GM19452 (cell line): Measurements from ENCODE around the gene NAPA.

Experiments used
- ATAC-seq: cut with Tn5 transposase; IDR thresholded peaks from one replicate; pipeline ENCODE4 v1.9.1; 2021; ENCODE audit not compliant: unreplicated experiment

Gene NAPA

DNA sequence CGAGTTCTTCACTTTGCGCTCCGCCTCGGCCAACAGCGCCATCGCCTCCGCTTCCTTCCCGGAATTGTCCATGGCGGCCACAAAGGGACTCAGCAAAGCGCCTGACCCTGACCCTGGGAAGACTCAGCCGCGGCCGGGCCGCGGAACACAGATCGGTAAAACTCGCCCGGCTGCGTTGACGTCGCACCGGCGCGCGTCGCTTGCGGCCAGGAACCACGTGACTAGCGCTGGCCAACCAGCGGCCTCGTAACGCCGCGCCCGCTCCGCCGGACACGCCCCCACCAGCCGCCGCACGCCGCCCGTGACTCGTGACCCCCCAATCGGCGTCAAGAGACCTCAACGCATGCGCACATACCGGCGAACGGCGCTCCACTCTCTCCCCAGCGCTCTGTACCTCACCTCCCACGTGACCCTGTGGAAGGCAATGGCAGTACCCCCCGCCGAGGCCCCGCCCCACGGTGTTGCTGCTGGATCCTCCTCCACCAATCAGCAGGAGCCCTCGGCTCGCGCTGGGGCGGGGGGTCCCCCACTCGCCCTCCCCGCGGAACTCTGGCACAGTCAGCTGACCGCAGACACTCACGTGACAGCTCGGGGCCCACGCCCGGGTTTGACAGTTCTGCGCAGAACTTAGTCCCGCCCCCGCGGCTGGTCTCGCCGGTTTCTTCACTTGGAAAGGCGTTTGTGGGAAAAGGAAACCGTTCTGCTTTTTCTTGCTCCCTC is at the start of gene NAPA:
Gene NAPA (minus strand): TSS at position 195 of the 720 bp plus-strand sequence. CDS start 123 bp downstream, at position 72.
- ATAC-seq = peak; percentile 80

DNA sequence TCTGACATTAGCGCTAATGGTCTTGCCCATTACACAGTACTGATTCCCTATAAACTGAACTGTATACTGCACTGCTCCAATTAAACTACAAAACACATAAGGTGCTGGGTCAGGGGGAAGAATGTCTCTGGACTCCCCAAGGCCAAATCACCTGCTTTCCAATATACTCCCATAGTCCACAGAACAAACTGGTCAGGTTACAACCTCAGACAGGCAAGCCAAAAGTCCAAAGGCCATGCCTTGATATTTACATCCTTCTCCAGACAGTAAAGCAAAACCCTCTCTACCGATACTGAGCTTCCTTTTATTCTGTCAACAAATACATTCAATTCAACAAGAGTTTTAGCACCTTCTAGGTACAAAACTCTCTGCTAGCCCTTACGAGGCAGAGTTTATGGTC is 49.2 kb upstream of the NAPA start:
- ATAC-seq = no peak

- no peak for ATAC-seq
Measured at GRCh38 chr19:47561440-47562057, 46.7 kb upstream of the NAPA start.

DNA sequence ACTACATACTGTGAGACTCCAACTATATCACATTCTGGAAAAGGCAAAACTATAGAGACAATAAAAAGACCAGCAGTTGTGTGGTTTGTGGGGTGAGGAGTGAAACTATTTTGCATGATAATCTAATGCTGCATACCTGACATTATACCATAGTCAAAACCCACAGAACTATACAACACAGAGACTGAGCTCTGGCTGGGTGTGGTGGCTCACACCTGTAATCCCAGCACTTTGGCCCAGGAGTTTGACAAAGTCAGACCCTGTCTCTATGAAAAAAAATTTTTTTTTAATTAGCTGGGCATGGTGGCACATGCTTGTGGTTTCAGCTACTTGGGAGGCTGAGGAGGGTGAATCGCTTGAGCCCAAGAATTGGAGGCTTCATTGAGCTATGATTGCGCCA is 46.1 kb upstream of the NAPA start:
- ATAC-seq = no peak

DNA sequence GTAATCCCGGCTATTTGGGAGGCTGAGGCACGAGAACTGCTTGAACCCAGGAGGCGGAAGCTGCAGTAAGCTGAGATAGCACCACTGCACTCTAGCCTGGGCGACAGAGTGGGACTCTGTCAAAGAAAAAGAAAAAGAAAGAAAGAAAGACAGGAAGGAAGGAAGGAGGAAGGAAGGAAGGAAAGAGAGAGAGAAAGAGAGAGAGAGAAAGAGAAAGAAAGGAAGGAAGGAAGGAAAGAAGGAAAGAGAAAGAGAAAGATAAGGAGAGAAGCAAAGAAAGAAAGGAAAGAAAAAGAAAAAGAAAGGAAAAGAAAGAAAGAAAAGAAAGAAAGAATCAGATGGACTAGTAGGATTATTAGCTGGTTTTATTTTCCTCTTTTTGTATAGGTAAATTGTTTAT is 35.3 kb upstream of the NAPA start:
- ATAC-seq = no peak

DNA sequence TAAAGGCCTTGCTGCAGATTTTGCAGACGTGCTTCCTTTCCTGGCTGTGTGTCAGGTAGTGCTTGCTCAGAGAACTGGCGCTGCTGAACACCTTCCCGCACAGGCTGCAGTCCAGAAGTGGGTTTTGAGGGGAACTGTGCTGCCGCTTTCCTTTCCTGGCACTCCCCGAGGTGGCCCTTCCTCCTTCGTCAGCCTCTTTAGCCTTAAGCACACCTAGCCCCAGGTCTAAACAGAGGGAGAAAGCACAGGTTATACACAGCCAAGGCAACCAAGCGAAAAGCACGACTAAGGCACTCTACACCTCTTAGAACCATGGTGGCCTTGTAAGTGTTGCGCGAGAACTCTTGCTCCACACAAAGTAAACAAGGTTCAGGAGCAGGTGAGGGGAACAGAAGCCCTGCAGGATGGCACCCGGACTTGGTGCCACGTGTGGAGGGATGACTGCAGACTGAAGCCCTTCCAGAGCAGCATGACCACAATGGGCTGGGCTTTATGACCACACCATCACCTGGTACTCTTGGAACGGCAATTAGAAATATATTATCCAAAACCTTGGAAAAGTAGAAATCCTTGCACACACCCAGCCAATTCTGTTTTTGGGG is 34.5 kb upstream of the NAPA start:
- no peak for ATAC-seq

GRCh38 chr19:47547199-47547598 is 32.3 kb upstream of the NAPA start:
- no peak for ATAC-seq

GRCh38 chr19:47545061-47545948 is 30.4 kb upstream of the NAPA start:
- ATAC-seq = no peak

- ATAC-seq = no peak
Measured at GRCh38 chr19:47544476-47544875, 29.6 kb upstream of the NAPA start.

GRCh38 chr19:47544075-47544474 is 29.2 kb upstream of the NAPA start:
- ATAC-seq = no peak

DNA sequence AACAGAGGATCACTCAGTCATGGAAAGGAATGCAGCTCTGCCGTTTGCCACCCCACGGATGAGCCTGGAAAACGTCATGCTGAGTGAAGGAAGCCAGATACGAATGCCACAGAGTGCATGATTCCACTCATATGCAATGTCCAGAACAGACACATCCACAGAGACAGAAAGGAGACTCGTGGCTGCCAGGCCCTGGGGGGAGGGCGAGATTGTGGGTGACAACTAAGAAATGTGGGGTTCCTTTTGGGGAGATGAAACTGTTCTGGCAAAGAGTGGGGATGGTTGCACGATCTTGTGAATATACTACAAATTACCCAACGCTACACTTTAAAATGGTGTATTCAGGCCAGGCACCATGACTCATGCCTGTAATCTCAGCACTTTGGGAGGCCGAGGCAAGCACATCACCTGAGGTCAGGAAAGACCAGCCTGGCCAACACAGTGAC is 27.2 kb upstream of the NAPA start:
- no peak for ATAC-seq

DNA sequence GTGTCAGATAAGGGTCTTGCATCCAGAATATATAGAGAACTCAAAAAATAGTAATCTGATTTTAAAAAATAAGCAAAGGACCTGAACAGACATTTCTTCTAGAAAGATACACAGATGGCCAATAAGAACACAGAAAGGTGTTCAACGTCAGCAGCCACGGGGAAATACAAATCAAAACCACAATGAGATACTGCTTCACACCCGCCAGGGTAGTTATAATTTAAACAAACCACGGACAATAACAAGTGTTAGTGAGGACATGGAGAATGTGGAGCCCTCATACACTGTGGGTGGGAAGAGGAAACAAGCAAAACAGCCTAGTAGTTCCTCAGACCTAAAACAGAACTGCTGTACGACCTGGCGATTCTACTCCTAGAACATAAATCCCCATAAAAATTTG is 26.7 kb upstream of the NAPA start:
- no peak for ATAC-seq

DNA sequence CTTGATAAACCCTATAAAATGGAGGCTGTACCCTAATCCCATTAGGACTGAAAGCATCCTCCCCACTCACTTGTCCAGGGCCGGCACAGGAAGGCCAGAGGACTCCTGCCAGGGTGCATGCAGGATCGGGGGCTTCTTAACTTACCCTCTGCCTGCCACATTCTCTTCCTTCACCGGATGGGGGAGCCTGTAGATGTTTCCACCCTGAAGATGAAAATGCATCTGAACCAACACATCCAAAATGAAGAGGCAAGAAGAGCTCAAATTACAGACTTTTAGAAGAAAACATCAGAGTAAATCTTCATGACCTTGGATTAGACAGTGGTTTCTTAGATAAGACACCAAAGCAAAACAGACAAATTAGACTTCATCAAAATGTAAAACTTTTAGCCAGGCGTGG is 25.9 kb upstream of the NAPA start:
- no peak for ATAC-seq

DNA sequence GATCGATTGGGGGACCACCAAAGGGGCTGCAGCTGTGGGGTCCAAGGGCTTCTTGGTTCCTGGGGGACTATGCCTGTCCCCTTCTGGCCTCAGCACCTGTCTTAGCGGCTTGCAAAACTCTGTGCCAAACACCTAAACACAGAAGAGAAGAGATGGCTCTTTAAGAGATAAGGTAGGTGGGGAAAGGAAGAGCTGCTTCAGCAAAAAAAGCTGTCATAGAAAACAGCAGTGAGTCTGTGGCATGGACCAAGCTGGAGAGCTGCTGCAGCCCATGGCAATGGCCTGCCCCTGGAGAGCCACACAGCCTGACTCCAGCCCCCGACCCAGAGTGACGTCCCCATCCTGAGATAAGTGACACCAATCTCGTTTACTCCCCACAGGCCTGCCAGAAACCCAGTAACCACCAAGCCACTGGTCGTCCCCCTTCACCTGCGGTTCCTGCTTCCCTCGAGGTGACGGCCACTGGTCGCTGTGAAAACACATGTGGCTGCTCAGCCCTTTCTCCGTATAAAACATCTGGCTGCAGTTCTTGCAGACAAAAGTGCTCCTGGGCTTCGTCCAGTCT is 25.0 kb upstream of the NAPA start:
- no peak for ATAC-seq

- no peak for ATAC-seq
Measured at GRCh38 chr19:47538812-47539211, 23.9 kb upstream of the NAPA start.

- ATAC-seq = no peak
Measured at GRCh38 chr19:47537493-47537892, 22.6 kb upstream of the NAPA start.

DNA sequence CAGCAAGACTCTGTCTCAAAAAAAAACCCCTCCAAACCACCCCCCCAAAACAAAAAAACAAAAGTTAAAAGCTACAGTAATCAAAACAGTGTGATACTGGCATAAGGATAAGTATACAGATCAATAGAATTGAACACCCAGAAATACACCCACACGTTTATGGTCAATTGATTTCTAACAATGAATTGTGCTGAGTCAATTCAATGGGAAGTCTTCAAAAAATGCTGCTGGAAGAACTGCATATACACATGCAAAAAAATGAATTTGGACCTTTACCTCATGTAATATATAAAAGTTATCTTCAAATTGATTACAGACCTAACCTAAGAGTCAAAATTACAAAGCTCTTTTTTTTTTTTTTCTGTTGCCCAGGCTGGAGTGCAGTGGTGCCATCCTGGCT is 19.8 kb upstream of the NAPA start:
- ATAC-seq = no peak

GRCh38 chr19:47531640-47532387 is 17.0 kb upstream of the NAPA start:
- no peak for ATAC-seq

DNA sequence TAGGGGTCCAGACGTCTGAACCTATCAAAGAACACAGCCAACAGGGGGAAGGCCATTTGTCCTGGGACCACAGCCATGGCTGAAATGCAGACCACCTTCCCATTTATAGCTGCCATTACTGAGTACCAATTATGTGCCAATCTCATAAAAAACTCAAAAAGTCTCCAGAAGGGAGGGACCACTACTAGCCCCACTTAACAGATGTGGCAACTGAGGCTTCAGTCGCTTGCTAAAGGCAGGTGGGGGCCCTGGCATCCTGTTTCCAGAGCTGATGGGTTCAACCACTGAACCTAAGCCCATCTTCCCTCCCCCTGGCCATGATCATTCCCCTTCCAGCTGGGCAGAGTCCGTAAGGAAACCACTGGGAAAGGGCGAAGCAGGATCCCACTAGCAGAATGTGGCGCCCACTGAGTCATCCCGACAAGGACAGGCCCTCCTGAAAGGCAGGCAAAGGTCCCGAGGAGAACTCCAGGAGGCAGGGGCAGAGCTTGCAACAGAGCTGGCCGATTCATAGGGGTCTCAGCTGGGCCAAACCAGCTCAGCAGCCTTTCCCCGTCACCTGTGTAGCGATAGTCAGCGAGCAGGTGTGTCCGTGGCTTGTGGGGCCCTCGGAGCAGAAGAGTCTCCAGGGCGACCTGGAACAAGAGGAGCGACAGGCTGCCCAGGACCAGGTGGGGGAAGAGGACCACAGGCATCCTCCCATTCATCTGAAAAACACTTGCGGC is 14.3 kb upstream of the NAPA start:
- ATAC-seq = no peak

DNA sequence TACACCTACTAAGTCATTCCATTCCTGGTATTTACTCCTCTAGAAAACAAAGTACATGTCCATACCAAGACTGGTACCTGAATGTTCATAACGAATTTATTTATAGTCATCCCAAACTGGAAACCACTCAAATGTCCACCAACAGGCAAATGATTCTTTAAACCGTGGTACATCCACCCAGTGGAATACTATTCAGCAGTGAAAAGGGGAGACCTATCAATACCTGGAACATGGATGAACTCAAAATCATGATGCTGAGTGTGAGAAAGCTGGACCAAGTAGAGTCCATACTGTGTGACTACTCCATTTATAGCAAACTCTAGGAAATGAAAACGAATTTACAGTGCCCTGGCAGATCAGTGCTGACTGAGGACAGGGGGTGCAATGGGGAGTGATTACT is 11.9 kb upstream of the NAPA start:
- ATAC-seq = no peak
